ENCODE measurements around the gene ADAMTS9. TPM values are rescaled to one million over a fixed set of nuclear protein-coding genes. Genes with fewer than 3 reads are reported as not detected.

Gene ADAMTS9
- total RNA-seq, 1 donor from 2014 or later, result 96.2 TPM

DNA sequence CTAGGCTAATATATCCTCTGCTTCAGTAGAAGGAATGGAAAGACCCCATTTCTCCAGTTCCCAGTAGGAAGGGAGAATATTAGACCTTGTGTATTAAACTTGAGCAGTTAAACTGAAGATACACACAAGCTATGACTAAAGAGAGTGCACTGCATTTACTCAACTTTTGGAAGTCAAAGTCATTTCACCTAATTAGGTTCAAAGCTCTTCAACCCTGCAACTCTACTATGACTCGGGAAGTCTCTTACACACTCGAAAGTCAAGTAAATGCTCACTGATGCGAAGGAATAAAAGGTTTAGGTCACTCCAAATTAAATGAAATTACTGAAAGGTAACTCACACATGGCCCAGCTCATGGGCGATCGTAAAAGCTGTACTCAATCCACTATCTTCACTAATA, 33.8 kb downstream of the ADAMTS9 start:
- no peak for DNase-seq (ENCODE audit: extremely low read depth, low read depth, low spot score)

DNA sequence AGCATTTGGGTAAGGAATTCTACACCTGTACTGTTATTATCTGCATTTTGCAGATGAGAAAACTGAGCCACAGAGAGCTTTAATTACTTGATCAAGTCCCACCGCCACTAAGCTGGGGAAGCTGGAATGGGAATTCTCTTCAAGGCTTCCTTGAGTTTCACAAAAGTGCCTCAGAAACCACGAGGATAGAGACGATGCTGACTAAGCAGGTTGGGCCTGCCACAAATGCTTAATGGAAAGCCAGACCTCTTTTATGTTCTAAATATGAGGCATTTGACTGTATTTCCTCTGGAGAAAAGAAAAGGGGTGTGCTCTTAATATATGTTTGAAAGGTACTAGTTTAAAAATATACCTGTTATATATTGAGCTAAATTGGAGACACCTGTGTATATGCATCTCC, 34.7 kb downstream of the ADAMTS9 start:
- no peak for DNase-seq (ENCODE audit: extremely low read depth, low read depth, low spot score)

DNA sequence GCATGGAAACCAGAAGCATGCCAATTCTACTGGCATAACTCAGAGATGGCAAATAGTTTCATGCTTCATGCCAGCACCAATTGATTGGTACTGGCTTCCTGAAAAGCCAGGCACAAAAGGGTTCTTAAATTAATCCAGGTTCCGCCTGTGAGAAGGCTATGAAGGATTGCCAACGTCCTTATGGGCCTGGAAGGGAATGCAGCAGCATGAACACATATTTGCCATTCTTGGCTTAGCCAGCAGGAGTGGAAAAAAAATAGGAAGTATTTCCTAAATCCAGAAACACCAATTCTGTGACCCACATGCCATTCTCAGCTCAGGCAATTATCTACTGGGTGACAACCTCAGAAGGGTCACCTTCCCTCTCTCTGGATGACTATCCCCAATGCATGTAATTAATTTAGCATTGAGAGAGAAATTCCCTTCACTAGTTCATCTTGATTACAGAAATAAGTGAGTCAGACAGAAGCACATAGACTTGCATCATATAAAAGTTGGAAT, 36.0 kb downstream of the ADAMTS9 start:
- no peak for DNase-seq (ENCODE audit: extremely low read depth, low read depth, low spot score)

DNA sequence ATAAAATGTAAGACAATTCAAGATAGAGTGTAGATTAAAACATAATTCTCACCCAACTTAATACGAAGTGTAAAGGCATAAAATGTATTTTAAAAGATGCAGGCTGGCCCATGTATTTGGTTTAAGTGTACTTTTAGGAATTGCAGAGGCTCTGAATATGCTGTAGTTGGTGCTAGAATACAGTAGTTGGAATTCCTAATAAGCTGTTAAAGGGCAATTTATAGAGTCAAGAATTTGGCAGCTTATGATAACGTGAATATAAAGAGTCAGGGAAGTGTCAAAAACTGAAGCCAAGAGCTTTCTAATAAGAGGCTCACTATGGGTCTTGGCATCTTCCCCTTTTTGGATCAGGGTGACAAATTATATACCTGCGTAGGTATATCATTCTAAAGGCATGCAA, 36.5 kb downstream of the ADAMTS9 start:
- no peak for DNase-seq (ENCODE audit: extremely low read depth, low read depth, low spot score)

DNA sequence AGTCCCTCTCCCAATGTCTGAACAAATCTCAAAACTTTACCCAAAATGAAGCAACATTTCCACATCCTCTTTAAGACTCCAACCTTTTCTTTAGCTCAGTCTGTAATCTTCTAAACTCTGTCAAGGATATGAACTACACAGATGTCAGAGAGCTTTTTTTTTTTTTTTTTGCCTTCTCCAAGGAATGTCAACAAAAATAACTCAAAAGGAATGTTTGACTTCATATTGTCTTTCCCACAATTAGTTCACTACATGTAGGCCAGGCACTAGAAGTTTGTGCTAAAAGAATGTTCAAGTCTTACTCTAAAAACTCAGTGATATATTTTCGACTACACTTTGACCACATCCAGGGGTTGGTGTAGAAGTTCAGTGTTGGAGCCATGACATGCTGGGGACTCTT, 37.1 kb downstream of the ADAMTS9 start:
- no peak for DNase-seq (ENCODE audit: extremely low read depth, low read depth, low spot score)

DNA sequence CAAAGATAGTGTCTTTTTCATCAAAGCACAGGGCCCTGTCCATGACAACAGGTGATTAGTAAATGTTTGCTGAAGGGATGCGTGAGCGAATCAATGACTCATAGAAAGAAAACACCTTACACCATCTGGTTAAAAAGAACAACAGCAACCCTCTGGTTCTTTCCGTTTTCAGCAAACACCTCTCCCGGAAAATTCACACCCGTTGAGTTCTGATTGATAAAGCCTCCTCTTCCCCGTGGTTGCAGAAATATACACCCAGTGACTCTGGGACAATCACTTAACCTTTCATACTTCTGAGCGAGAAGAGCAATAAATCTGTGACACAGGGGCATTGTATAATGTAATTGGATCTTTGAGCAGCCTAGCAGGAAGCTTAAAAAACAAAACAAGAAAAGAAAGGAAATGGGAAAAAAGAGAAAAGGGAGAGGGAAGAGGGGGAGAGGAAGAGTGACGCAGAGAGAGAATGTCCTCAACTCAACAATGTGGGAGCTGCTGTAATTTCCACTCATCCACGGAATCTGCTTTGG, 37.6 kb downstream of the ADAMTS9 start:
- peak; percentile 41 for DNase-seq (ENCODE audit: extremely low read depth, low read depth, low spot score)

DNA sequence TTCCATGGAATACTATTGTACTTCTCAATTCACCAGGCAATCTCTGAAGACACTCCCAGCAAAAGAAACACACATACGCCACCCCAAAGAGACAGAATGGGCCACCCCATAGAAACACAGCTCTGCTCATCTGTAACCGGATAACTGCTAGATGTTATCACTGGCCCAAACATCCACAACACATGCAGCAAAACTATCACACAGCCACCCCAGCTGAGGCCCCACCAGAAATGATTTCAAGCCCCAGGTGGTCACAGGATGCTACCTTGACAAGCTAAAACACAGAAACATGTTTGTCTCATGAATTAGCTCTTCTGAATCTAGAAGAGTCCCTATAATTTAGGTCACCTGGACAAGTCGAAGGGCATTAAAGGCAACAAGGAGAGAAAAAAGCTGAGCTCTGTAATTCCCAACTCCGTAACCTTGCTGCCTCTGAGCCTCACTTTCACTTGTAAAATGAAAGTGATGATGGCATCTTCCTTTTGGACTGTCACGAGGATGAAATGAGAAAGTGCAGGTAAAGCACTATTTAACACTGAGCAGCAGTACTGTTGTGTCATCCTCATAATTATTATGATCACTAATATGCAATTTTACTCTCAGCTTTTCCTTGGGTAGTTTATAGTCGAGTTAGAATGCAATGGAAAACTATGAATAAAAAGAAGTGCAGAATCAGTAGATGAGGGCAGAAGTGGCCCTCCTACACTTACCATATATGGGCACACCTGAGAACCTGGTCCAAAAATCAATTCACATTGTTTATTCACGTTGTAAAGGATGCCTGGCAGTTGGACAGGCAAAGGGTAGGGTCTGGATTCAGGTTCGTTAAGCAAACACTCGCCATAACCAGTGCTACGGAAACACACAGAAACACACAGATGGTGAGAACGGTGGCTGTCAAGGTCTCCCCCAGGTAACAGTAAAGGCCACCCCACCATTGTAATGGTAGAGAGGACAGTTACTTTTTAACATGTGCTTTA, 38.6 kb downstream of the ADAMTS9 start:
- no peak for DNase-seq (ENCODE audit: extremely low read depth, low read depth, low spot score)

DNA sequence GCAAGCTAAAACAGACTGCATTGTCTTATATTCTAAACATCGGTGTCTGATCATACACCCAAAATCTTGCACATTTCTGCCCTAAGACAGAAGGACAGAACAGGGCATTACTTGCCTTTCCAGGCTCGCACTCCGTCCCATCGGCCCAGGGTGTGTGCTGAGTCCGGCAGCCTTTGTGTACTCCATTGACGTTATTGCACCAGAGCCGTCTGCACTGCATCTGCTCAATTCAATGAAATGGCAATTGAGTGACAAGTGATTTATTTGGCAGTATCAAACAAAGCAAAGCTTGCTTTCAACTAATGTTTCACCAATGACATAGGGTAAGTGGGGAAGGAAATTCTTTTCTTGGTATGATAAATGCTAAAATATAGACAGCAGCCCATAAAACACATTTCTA, 40.0 kb downstream of the ADAMTS9 start:
- no peak for DNase-seq (ENCODE audit: extremely low read depth, low read depth, low spot score)

DNA sequence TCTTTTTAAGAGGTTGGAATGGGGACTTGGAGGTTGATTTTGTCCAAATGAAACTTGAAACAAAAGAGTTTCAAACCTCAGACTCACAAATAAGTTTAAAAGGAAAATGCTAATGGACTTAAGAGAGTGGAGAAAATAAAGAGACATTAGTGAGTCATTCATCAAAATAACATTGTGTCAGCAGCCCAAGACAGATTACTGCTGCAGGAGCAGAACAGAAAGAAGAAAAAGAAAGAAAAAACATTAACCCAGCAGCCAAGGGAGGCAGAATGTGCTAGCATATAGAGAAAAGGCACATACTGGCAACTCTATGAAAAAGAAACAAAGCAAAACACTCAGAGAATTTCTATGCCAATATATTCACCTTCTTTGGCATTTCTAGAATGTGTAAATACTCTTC, 42.6 kb downstream of the ADAMTS9 start:
- no peak for DNase-seq (ENCODE audit: extremely low read depth, low read depth, low spot score)

DNA sequence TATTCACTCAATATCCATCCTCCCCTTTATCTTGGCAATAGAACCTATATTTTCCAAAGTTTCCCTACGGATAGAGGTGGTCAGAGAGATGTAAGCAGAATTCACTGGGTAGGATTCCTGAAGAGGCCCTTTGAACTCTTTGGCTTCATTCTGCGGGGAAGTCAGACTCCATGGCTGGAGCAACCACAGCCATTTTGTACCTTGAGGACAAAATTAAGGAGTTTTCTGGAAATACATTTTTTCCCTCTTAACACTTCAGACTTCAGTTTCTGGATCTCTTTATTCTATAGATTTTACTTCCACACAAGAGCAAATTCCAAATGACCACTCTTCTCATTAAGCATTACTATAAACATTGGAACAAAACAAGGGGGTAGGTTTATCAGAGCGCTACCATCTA, 43.3 kb downstream of the ADAMTS9 start:
- DNase-seq (ENCODE audit: extremely low read depth, low read depth, low spot score), result no peak

DNA sequence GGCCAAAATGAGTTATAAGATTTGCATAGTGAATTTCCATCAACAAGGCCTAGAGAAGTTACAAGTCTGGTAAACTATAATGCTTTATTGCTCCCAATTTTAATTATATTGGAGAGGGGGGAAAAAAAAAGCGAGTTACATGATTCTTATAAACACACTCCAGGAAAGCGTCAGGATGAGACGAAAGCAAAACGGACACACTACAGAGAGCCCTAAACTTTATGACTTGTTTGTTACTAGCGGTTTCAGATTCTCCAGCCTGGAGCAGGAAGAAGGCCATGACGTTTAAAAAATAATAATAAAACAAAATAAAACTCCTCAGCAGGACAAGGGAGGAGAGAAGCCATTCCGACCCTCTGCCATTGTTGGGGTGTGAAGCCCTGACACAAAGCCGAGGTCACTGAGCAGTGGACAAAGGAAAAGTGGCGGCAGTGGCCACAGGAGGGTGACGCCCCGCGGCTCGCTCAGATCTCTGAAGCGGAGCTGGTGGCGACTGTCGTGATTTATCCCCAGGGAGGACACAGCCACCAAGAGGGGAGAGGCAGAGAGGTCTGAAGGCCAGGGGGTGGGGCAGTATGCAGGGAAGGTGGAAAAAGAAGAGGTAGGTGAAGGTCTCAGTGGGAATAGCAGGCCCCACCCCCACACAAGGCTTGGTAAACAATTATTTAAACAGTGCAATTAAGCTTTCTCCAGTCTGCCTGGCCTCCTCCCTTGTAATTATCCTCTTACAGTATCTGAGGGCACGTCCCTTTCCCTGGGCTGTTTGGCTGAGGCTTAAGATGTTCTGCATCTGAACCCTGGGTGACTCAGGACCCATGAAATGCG, 45.3 kb downstream of the ADAMTS9 start:
- DNase-seq (ENCODE audit: extremely low read depth, low read depth, low spot score), result no peak

DNA sequence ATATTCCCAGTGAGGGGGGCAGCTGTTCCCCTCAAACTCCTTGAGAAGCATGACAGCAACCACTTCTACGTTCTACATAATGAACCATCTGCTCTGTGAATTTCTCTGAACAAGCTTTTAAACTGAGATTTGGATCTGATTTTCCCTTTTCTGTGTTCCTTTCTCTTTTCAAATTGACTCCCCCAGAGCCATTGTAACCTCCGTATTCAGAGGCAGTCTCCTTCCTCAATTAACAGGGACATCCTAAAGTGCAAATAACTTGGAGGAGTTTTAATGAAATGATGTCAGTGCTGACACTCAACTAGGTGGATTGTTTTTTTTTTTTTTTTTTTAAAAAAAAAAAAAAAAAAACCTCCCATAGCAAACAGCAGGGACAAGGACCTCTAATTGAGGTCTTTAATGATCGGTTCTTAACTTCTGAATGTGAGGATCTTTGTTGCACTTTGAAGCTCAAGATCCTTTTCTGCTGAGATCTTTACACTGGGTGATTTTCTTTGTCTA, 48.8 kb downstream of the ADAMTS9 start:
- DNase-seq (ENCODE audit: extremely low read depth, low read depth, low spot score), result no peak

DNA sequence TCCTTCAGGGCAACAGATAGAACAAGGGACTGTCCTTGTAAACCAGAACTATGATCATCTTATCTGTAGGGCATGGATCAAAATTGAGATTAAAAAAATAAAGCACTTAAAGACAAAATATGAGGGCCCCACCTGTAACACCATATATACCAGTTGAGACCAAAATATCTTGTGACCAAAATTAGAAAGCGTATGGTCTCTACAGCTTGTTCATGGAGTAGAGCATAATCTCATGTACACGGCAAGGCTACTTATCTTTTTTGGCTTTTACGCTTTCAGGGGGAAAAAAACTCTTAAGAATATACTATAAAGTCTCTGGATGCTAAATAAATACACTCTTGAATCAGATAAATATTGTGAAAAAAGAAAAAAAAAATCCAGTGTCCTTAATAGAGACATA, 49.3 kb downstream of the ADAMTS9 start:
- DNase-seq (ENCODE audit: extremely low read depth, low read depth, low spot score), result no peak

DNA sequence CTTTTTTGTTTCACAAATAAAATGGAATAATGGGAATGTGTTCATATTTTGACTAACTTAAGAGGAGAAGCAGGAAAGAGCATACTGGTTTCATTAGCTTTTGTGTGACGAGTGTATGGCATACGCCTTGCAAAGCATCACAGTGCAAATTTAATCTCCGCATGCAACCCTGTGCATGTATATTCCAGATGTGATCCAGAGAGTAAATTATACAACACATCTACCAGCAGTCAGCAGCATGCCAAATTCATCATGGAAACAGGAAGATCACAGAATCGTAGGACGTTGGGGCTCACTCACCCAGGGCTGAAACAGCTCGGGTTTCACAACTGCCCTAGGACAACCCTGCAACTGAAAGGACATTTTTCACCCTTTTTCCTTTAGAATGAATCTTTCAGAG, 53.4 kb downstream of the ADAMTS9 start:
- DNase-seq (ENCODE audit: extremely low read depth, low read depth, low spot score), result no peak

DNA sequence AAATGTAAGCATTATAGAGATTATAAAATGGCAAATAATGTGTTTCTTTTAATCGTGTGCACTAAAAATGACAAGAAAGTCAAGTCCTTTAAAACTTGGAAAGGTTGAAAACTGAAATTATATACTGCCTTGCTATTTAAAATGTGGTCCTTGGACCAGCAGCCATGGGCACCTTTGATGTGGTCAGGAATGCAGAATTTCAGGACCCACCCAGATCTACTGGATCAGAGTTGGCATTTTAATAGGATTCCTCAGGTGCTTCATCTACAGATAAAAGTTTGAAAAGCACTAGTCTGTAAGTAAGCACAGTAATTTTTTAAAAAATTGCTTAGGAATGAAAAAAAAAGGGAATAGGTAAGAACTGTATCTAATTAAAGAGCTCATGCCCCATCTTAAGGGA, 55.8 kb downstream of the ADAMTS9 start:
- DNase-seq (ENCODE audit: extremely low read depth, low read depth, low spot score), result no peak

DNA sequence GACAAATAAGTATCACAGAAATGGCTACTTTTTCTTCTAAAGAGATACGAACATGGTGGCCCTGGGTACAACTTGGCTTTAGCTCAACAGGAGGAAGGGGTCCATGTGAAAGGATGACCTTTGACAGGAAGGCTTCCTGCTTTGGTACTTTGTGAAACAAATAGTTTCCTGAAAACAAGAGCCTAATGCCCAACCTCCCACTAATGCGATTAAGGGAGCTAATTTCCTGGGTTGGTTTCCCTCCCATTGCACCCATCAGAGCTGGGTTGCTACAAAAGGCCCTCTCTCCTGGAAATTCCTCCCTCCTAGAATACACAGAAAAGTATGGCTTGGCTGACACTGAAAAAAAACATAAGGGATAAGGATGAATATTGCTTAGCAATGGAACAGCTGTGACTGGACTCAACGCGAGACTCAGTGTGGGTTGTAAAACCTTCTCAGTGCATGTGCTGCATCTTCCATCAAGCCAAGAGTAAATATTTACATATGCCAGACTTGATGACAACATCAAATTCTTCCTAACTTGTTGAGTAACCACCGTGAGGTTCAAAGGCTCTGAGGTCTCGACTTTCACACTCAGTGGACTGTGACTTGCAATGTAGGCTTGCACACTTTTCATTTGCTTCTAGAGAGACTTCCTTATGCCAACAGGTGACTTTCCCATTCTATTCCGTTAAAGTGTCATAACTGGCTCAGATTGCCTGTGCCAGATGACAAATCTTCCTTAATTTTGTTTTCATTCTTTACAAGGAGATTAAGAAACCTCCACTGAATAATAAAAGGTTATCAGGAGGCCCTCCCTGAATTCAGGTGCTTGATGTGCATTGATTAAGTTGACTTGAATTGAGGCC, 60.1 kb downstream of the ADAMTS9 start:
- DNase-seq (ENCODE audit: extremely low read depth, low read depth, low spot score), result no peak

DNA sequence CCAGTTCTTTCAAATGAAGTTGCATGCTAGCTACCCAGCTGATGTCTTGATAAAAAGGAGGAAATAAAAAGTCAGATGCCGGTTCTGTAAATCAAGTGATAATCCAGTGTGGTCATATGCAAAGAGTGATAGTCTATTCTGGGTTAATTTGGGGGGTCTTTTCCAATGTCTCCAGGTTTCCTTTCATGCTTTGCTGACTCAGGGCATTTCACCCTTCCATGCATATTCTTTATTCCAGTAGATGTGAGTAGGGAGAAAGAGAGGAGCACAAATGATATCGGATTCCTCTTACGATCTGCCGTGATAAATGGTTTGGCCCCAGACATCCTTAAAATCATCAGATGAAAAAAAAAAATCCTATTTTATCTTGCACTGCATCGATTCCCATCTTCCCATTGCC, 60.8 kb downstream of the ADAMTS9 start:
- no peak for DNase-seq (ENCODE audit: extremely low read depth, low read depth, low spot score)

DNA sequence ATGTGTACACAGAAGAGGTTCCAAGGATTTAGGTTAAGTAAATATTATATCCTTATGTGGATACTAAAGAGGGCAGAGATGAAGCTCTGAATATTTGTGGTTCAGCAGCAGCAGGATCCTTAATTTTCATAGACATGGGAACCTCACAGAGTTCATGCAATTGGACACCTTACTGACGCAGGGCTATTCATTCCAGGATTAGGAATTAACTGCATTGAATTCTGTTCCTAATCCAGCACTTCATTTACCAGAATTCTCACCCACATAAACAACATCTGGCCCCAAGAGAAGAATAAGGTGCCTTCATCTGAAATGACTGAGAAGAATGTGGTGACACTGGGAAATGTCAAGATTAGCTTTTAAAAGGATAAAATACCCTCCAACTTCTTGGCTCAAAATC, 62.4 kb downstream of the ADAMTS9 start:
- no peak for DNase-seq (ENCODE audit: extremely low read depth, low read depth, low spot score)

DNA sequence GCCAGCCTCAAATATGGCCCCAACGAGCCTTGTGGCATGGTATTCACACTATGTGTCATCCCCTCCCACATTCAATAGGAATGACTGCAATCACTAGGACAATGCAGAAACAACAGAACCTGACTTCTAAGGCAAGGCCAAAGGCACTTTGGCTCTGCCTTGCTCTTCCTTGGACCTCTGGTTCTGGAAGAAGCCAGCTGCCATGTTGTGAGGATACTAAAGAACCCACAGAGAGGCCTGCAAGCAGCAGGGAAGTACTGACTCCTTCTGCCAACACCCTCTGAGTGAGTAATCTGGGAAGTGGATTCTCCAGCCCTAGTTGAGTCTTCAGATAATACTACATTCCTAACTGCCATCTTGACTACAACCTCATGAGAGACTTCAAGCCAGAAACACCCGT, 64.7 kb downstream of the ADAMTS9 start:
- DNase-seq (ENCODE audit: extremely low read depth, low read depth, low spot score), result no peak

DNA sequence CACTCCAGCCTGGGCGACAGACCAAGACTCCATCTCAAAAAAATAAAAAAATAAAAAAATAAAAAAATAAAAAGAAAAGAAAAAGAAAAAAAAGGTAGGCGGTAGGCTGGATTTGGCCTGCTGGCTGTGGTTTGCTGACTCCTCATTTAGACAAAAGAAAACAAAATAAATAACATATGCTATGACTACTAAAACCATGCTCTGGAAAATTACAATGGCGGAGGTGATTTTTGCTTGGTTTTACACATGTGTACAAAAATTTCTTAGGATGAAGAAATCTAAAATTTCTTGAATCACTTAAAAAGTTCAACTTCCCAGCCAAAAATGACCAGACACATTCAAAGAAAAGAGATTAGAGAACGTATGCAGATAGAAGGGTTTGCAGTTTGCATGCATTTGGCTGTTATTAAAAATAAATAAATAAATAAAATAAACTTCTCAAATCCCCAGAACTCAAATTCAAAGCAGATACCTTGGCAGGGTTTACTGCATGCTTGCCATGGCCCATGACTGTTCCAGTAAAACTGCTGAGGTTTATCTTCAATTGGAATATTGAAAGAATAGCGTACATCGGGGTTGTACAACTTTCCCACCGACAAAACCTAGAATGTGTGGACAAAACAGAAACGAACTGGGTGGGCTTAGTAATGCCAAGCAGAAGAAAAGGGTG, 65.9 kb downstream of the ADAMTS9 start:
- DNase-seq (ENCODE audit: extremely low read depth, low read depth, low spot score), result no peak

Data from glomerular endothelial cell (primary cell).